HG03439 (cell line): ENCODE measurements around the gene PLXDC2.
A peak's percentile ranks its signal among the peaks of the same experiment; 100 is the strongest.
"Not testable (repeated sequence)": the region's sequence is repeated elsewhere in the genome, so short reads cannot be mapped to it uniquely, and the experiment has no call there.

Experiments used
- ATAC-seq: cut with Tn5 transposase; IDR thresholded peaks from one replicate; pipeline ENCODE4 v1.9.1; 2021; ENCODE audit warnings: mild to moderate bottlenecking, moderate library complexity; ENCODE audit not compliant: unreplicated experiment

The PLXDC2 gene

GRCh38 chr10:19816411-19817230 is at the start of gene PLXDC2:
Gene PLXDC2 (plus strand): TSS chr10:19816432.
- ATAC-seq: no peak

GRCh38 chr10:19767876-19768275 is 48.4 kb upstream of the PLXDC2 start:
- ATAC-seq: no peak

- ATAC-seq: not testable (repeated sequence)
Observed at GRCh38 chr10:19769826-19770225, 46.4 kb upstream of the PLXDC2 start.

GRCh38 chr10:19772972-19773371 is 43.3 kb upstream of the PLXDC2 start:
- ATAC-seq: no peak

GRCh38 chr10:19775296-19775695 is 40.9 kb upstream of the PLXDC2 start:
- ATAC-seq: no peak

- no peak for ATAC-seq
Observed at GRCh38 chr10:19777806-19778205, 38.4 kb upstream of the PLXDC2 start.

GRCh38 chr10:19778996-19779395 is 37.2 kb upstream of the PLXDC2 start:
- no peak for ATAC-seq

- ATAC-seq: no peak
Observed at GRCh38 chr10:19782430-19783089, 33.7 kb upstream of the PLXDC2 start.

- ATAC-seq: no peak
Observed at GRCh38 chr10:19783721-19784120, 32.5 kb upstream of the PLXDC2 start.

- no peak for ATAC-seq
Observed at GRCh38 chr10:19785366-19785765, 30.9 kb upstream of the PLXDC2 start.

GRCh38 chr10:19788075-19788686 is 28.1 kb upstream of the PLXDC2 start:
- peak; percentile 67 for ATAC-seq

GRCh38 chr10:19788902-19789301 is 27.3 kb upstream of the PLXDC2 start:
- ATAC-seq: no peak

- ATAC-seq: no peak
Observed at GRCh38 chr10:19789607-19790006, 26.6 kb upstream of the PLXDC2 start.

- ATAC-seq: no peak
Observed at GRCh38 chr10:19791032-19791431, 25.2 kb upstream of the PLXDC2 start.

- ATAC-seq: no peak
Observed at GRCh38 chr10:19795684-19796083, 20.5 kb upstream of the PLXDC2 start.

GRCh38 chr10:19800161-19800560 is 16.1 kb upstream of the PLXDC2 start:
- ATAC-seq: no peak

- ATAC-seq: no peak
Observed at GRCh38 chr10:19801369-19801768, 14.9 kb upstream of the PLXDC2 start.

GRCh38 chr10:19803676-19804075 is 12.6 kb upstream of the PLXDC2 start:
- no peak for ATAC-seq

- no peak for ATAC-seq
Observed at GRCh38 chr10:19809481-19809880, 6.8 kb upstream of the PLXDC2 start.

GRCh38 chr10:19811540-19811939 is 4.7 kb upstream of the PLXDC2 start:
- ATAC-seq: no peak

GRCh38 chr10:19812976-19813375 is 3.3 kb upstream of the PLXDC2 start:
- ATAC-seq: no peak
